ENCODE data around the gene SPEM1.
A peak's percentile ranks its signal among the peaks of the same experiment; 100 is the strongest.

SPEM1 gene

GRCh38 chr17:7435676-7436555, 15.8 kb downstream of the SPEM1 start:
- no peak for TF ChIP-seq POU2F2 (IDR thresholded peaks at IDR 0.05; ENCODE audit: low read depth, low read length)
- 0 out of 2 replicates have a peak, but pooled peaks have one; percentile 3 for TF ChIP-seq SPI1 (IDR thresholded peaks at IDR 0.05; ENCODE audit: low read depth, low read length)
- FAIRE-seq (no peak), DNase-seq (ENCODE audit: insufficient read length, low spot score) (no peak)

- peak; percentile 12 for TF ChIP-seq PAX5 (IDR thresholded peaks at IDR 0.05; ENCODE audit: insufficient read depth, low read length, severe bottlenecking)
- TF ChIP-seq SPI1 (IDR thresholded peaks at IDR 0.05; ENCODE audit: low read depth, low read length), result no peak
- no peak for FAIRE-seq
- DNase-seq (ENCODE audit: insufficient read length, low spot score), result peak; percentile 58
Observed at GRCh38 chr17:7436556-7437368, 16.6 kb downstream of the SPEM1 start.

GRCh38 chr17:7437369-7437863, 17.3 kb downstream of the SPEM1 start:
- DNase-seq (ENCODE audit: insufficient read length, low spot score) (no peak), FAIRE-seq (peak; percentile 38)
- TF ChIP-seq POU2F2 (IDR thresholded peaks at IDR 0.05; ENCODE audit: low read depth, low read length) (no peak), POLR2A (IDR thresholded peaks at IDR 0.05; ENCODE audit: low read depth, low read length) (no peak)

GRCh38 chr17:7437950-7438614, 18.0 kb downstream of the SPEM1 start:
- peak; percentile 54 for FAIRE-seq
- no peak for DNase-seq (ENCODE audit: insufficient read length, low spot score)
- TF ChIP-seq POLR2A (IDR thresholded peaks at IDR 0.05; ENCODE audit: low read depth, low read length) (no peak), TAF1 (IDR thresholded peaks at IDR 0.05; ENCODE audit: low read depth, low read length) (no peak), PAX5 (IDR thresholded peaks at IDR 0.05; ENCODE audit: insufficient read depth, low read length, severe bottlenecking) (no peak), SPI1 (IDR thresholded peaks at IDR 0.05; ENCODE audit: low read depth, low read length) (no peak), POLR2AphosphoS5 (IDR thresholded peaks at IDR 0.05; ENCODE audit: low read depth, low read length) (no peak), POU2F2 (IDR thresholded peaks at IDR 0.05; ENCODE audit: low read depth, low read length) (no peak)

- DNase-seq (ENCODE audit: insufficient read length, low spot score) (no peak), FAIRE-seq (peak; percentile 54)
- TF ChIP-seq TAF1 (IDR thresholded peaks at IDR 0.05; ENCODE audit: low read depth, low read length), result no peak
- no peak for TF ChIP-seq POU2F2 (IDR thresholded peaks at IDR 0.05; ENCODE audit: low read depth, low read length)
Observed at GRCh38 chr17:7438656-7439460, 18.7 kb downstream of the SPEM1 start.

- TF ChIP-seq POLR2AphosphoS5 (IDR thresholded peaks at IDR 0.05; ENCODE audit: low read depth, low read length) (no peak), POU2F2 (IDR thresholded peaks at IDR 0.05; ENCODE audit: low read depth, low read length) (no peak), PAX5 (IDR thresholded peaks at IDR 0.05; ENCODE audit: insufficient read depth, low read length, severe bottlenecking) (no peak), POLR2A (IDR thresholded peaks at IDR 0.05; ENCODE audit: low read depth, low read length) (no peak), TAF1 (IDR thresholded peaks at IDR 0.05; ENCODE audit: low read depth, low read length) (no peak; the same call in 1 of the 2 replicates), SPI1 (IDR thresholded peaks at IDR 0.05; ENCODE audit: low read depth, low read length) (no peak)
- FAIRE-seq (peak; percentile 41), DNase-seq (ENCODE audit: insufficient read length, low spot score) (no peak)
Observed at GRCh38 chr17:7439462-7440112, 19.5 kb downstream of the SPEM1 start, which contains the start of gene FGF11. Gene FGF11 (plus strand): TSS chr17:7439512. CDS start chr17:7439621, 109 bp downstream.

GRCh38 chr17:7440113-7440833, 20.1 kb downstream of the SPEM1 start:
- FAIRE-seq, result peak; percentile 90
- TF ChIP-seq PAX5 (IDR thresholded peaks at IDR 0.05; ENCODE audit: insufficient read depth, low read length, severe bottlenecking) (no peak), POU2F2 (IDR thresholded peaks at IDR 0.05; ENCODE audit: low read depth, low read length) (no peak), POLR2A (IDR thresholded peaks at IDR 0.05; ENCODE audit: low read depth, low read length) (no peak), POLR2AphosphoS5 (IDR thresholded peaks at IDR 0.05; ENCODE audit: low read depth, low read length) (no peak), TAF1 (IDR thresholded peaks at IDR 0.05; ENCODE audit: low read depth, low read length) (no peak; the same call in 1 of the 2 replicates), SPI1 (IDR thresholded peaks at IDR 0.05; ENCODE audit: low read depth, low read length) (no peak)
- no peak for DNase-seq (ENCODE audit: insufficient read length, low spot score)

GRCh38 chr17:7440834-7441195, 20.7 kb downstream of the SPEM1 start:
- no peak for DNase-seq (ENCODE audit: insufficient read length, low spot score)
- FAIRE-seq, result no peak
- TF ChIP-seq POU2F2 (IDR thresholded peaks at IDR 0.05; ENCODE audit: low read depth, low read length) (peak; percentile 36; the same call in 1 of the 2 replicates), PAX5 (IDR thresholded peaks at IDR 0.05; ENCODE audit: insufficient read depth, low read length, severe bottlenecking) (no peak), TAF1 (IDR thresholded peaks at IDR 0.05; ENCODE audit: low read depth, low read length) (peak; percentile 38)

Data from GM12891 (cell line).